ENCODE results near the gene SEMA4D.
A peak's percentile ranks its signal among the peaks of the same experiment; 100 is the strongest.

SEMA4D gene

DNA sequence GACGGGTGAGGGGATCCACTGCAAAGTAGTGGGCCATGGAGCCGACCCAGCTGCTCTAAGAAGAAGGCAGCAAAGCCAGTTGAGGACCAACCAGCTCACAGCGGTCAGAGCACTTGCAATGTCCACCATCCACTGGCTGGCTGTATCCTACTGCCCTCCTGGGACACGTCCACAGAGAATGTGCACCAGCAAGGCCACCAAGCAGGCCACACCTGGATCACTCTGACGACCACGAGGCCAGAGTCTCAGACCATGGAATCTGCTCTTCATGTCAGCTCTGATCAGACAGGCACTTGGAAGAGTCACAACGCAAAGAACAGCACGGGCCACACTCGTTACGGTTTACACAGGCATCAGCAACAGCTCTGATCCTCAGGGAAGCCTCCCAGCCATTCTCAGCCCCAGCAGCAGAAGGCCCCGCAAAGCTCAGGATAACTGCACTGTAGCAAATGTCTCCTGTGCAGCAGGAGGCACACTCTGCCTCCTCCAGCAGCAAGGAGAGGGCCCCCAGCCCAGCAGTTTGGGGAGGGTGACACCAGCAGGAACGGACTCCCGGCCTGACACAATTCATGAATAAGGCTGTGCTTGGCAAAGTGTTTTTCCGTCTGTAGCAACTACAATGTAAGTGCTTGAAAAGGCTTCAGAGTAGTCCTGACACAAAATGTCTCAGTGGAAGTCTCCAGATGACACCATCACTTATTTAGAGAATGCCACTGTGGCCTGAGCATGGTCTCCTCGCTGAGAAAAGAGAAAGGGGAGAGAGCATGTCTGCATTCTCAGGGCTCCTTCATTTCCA is 15.7 kb downstream of the SEMA4D start:
- TF ChIP-seq TCF12 (IDR thresholded peaks at IDR 0.05; ENCODE audit: low read depth) (no peak), ZBTB7A (IDR thresholded peaks at IDR 0.05; ENCODE audit: low read depth) (no peak), EGR1 (IDR thresholded peaks at IDR 0.05) (no peak), CREB1 (IDR thresholded peaks at IDR 0.05; ENCODE audit: low read depth) (no peak), NFIC (IDR thresholded peaks at IDR 0.05) (no peak), FOXM1 (IDR thresholded peaks at IDR 0.05; ENCODE audit: borderline replicate concordance, low read depth) (no peak), TEAD4 (IDR thresholded peaks at IDR 0.05) (no peak), REST (IDR thresholded peaks at IDR 0.05; ENCODE audit: low read depth) (no peak)
- TF ChIP-seq, protein P1, sequence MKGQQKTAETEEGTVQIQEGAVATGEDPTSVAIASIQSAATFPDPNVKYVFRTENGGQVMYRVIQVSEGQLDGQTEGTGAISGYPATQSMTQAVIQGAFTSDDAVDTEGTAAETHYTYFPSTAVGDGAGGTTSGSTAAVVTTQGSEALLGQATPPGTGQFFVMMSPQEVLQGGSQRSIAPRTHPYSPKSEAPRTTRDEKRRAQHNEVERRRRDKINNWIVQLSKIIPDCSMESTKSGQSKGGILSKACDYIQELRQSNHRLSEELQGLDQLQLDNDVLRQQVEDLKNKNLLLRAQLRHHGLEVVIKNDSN (IDR thresholded peaks at IDR 0.05) = no peak

- TF ChIP-seq TEAD4 (IDR thresholded peaks at IDR 0.05) (no peak), TAF1 (IDR thresholded peaks at IDR 0.05; ENCODE audit: low read depth) (no peak), MAX (IDR thresholded peaks at IDR 0.05) (no peak), EP300 (IDR thresholded peaks at IDR 0.05; ENCODE audit: borderline replicate concordance) (no peak), EGR1 (IDR thresholded peaks at IDR 0.05) (no peak)
These were observed 16.4 kb downstream of the SEMA4D start for GRCh38 chr9:89481538-89481915.

DNA sequence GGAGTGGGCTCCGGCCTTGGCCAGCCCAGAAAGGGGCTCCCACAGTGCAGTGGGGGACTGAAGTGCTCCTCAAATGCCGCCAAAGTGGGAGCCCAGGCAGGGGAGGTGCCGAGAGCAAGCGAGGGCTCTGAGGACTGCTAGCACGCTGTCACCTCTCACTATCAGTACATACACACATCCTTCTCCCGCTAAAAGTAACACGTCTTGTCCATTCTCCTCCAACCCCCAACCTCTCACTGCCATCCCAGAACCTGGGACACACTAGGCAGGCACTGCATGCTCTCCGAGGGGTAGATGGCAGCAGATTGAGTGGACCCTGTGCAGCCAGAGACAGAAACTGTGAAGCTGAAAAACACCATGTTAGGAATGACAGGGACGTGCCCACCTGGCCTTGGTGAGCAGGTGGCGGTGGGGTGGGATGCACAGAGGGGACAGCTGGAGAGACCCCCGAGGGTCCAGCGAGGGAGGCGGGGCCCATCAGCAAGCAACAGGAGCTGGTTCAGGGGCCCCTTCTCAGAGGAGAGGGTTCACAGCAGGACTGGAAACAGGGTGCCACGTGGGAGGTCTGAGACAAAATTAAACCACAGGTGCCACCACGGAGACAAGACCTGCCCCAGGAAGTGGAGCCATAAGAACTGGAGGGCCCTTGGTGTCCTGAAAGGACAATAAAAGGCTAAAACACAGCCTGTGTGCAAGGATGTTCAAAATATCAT is 16.9 kb downstream of the SEMA4D start:
- TF ChIP-seq TAF1 (IDR thresholded peaks at IDR 0.05; ENCODE audit: low read depth) (no peak), NFIC (IDR thresholded peaks at IDR 0.05) (no peak)

DNA sequence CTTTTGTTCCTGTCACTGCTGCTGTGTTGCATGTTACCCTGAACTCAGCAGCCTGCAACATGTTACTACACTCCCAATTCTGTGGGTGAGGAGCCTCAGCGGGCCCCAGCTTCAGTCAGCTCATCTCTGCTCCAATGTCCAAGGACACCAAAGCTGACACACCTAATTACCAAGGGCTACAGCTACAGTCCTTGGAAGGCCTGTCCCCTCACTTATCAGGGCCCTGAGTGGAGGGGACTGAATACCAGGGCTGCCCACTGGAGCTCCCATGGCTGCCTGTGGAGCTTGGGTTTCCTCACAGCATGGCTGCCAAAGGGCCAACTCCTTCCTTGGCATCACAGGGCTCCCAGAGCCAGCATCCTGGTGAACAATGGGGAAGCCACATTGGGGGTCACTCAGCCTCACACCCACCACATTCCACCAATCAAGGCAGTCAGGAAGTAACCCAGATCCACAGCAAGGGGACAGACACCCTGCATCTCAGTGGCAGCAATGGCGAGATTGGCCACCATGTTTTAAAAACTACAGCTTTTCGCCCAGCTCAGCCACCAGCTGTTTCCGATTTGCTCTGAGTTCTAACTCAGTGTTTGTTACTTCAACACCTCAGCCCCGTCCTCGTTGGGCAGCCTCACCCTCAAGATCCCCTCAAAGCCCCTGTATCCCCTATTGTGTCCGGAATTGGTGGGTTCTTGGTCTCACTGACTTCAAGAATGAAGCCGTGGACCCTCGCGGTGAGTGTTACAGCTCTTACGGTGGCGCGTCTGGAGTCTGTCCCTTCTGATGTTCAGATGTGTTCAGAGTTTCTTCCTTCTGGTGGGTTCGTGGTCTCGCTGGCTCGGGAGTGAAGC is 18.9 kb downstream of the SEMA4D start:
- TF ChIP-seq YY1 (IDR thresholded peaks at IDR 0.05; ENCODE audit: low read depth) = 0 out of 2 replicates have a peak, but pooled peaks have one; percentile 27
- TF ChIP-seq, protein P1 (IDR thresholded peaks at IDR 0.05) = no peak

- no peak for TF ChIP-seq MAX (IDR thresholded peaks at IDR 0.05)
- TF ChIP-seq TAF1 (IDR thresholded peaks at IDR 0.05; ENCODE audit: low read depth) = no peak
- TF ChIP-seq YY1 (IDR thresholded peaks at IDR 0.05; ENCODE audit: low read depth) = no peak
- TF ChIP-seq, protein P1 (IDR thresholded peaks at IDR 0.05) = no peak
- no peak for TF ChIP-seq EP300 (IDR thresholded peaks at IDR 0.05; ENCODE audit: borderline replicate concordance)
- no peak for TF ChIP-seq RAD21 (IDR thresholded peaks at IDR 0.05; ENCODE audit: low read depth)
- no peak for TF ChIP-seq FOXM1 (IDR thresholded peaks at IDR 0.05; ENCODE audit: borderline replicate concordance, low read depth)
- no peak for TF ChIP-seq CREB1 (IDR thresholded peaks at IDR 0.05; ENCODE audit: low read depth)
- no peak for TF ChIP-seq ZBTB7A (IDR thresholded peaks at IDR 0.05; ENCODE audit: low read depth)
- TF ChIP-seq TEAD4 (IDR thresholded peaks at IDR 0.05) = no peak
- no peak for TF ChIP-seq REST (IDR thresholded peaks at IDR 0.05; ENCODE audit: low read depth)
- TF ChIP-seq NFIC (IDR thresholded peaks at IDR 0.05) = no peak
- no peak for TF ChIP-seq EGR1 (IDR thresholded peaks at IDR 0.05)
These were observed 19.9 kb downstream of the SEMA4D start for GRCh38 chr9:89477811-89478630.

All from Ishikawa (cell line).